GM21529 (cell line): ENCODE data around the gene S1PR5.
"Not testable (repeated sequence)": the region's sequence is repeated elsewhere in the genome, so short reads cannot be mapped to it uniquely, and the experiment has no call there.

Experiments
- ATAC-seq: cut with Tn5 transposase; IDR thresholded peaks from one replicate; pipeline ENCODE4 v1.9.1; 2021; ENCODE audit not compliant: unreplicated experiment

Gene S1PR5

DNA sequence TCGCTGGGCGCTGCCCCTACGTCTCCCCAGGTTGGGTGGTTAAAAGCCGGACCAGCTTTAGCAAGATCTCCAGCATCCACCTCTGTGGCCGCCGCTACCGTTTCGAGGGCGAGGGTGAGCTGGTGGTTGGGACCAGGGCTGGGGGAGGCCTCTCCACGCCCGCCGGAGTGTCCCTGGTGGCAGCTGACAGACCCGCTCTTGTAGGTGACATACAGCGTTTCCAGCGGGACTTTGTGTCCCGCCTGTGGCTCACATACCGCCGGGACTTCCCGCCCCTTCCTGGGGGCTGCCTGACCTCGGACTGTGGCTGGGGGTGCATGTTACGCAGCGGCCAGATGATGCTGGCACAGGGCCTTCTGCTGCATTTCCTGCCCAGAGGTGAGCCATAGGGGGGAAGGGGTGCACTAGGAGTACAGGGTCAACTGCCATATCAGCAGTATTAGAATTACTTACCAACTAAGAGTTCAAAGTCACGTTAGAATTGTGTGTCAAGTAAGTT lies 27.6 kb upstream of the S1PR5 start:
- ATAC-seq: no peak

- ATAC-seq: no peak
These were observed 27.1 kb upstream of the S1PR5 start for GRCh38 chr19:10544242-10544752.

GRCh38 chr19:10543420-10544241 lies 26.4 kb upstream of the S1PR5 start, which contains the start of gene ATG4D:
Gene ATG4D, plus strand, starts transcription at chr19:10543904. Its CDS starts 187 bp downstream, at chr19:10544091.
- ATAC-seq: no peak

- ATAC-seq: no peak
These were observed 25.8 kb upstream of the S1PR5 start for GRCh38 chr19:10543059-10543419.

DNA sequence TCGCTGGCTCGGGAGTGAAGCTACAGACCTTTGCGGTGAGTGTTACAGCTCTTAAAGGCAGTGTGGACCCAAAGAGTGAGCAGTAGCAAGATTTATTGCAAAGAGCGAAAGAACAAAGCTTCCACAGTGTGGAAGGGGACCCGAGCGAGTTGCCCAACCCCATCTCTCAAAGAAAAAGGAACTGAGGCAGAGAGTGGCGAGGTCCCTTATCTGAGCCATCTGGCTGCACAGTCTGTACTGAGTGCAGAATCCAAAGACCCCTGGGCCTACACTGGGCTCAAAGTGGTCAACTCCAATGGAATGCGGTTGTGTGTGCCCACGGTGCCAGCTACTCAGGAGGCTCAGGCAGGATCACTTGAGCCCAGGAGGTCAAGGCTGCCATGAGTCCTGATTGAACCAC lies 21.8 kb upstream of the S1PR5 start:
- not testable (repeated sequence) for ATAC-seq

GRCh38 chr19:10538204-10538983 lies 21.1 kb upstream of the S1PR5 start:
- no peak for ATAC-seq

GRCh38 chr19:10537668-10538067 lies 20.4 kb upstream of the S1PR5 start:
- no peak for ATAC-seq

GRCh38 chr19:10535613-10536012 lies 18.4 kb upstream of the S1PR5 start:
- ATAC-seq: no peak

DNA sequence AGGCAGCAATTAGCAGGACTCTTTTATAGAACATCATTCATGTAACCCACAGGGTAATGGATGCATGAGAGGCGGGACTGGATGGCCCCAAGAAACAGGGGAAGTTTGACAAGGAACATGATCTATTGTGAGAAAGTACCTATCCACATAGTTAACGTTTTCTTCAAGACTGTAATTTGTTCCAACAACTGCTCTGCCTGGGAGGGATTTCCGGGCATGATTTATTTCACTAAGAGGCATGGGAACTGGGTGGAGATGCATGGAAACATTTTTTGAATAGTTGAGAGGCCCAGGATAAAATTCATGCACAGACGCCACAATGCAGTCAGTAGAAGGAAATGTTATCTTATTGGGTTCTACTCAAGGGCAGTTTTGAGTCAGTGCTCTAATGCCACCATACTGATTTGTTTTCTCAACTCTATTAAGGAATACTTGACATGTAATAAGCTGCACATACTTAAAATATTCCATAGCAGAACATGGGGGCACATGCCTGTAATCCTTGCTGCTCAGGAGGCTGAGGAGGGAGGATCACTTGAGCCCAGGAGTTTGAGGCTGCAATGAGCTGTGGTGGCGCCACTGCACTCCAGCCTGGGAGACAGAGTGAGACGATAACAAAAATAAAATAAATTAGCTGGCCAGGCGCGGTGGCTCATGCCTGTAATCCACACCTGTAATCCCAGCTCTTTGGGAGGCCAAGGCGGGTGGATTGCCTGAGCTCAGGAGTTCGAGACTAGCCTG lies 16.6 kb upstream of the S1PR5 start:
- no peak for ATAC-seq

DNA sequence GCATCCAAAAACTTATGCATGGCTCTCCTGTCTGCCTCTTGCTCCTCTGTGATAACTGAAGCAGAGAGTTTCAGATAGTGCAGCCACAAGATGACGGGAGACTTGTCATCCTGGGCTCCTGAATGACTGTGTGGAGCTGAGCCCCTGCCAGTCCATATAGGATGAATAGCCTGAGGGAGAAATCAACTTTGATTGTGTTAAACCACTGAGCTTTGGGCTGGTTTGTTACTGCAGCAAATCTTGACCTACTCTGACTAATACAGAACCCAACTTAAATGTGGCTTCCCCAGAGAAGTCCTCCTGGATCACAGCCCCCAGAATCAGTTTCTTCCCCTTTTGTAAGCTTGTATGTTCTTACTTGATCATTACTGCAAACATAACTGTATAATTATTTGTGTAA lies 15.2 kb upstream of the S1PR5 start:
- no peak for ATAC-seq

DNA sequence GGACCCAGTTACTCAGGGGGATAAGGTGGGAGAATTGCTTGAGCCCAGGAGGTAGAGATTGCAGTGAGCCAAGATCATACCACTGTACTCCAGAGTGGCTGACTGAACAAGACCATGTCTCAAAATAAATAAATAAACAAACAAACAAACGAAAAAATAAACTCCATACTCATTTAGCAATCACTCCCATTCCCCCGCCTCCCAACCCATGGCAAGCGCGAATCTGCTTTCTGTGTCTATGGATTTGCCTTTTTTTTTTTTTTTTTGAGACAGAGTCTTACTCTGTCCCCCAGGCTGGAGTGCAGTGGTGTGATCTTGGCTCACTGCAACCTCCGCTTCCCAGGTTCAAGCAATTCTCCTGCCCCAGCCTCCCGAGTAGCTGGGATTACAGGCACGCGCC lies 9.6 kb upstream of the S1PR5 start:
- not testable (repeated sequence) for ATAC-seq

DNA sequence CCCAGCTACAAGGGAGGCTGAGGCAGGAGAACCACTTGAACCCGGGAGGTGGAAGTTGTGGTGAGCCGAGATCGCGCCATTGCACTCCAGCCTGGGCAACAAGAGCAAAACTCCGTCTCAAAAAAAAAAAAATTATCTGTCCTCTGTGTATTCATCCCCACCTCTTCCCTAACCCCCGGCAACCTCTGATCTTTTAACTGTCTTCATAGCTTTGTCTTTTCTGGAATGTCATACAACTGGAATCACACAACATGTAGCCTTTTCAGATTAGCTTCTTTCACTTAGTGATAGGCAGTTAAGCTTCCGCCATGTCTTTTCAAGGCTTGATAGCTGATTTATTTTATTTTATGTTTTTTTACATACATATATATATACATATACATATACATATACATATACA lies 8.4 kb upstream of the S1PR5 start:
- ATAC-seq: no peak

GRCh38 chr19:10523135-10523636 lies 5.9 kb upstream of the S1PR5 start:
- no peak for ATAC-seq

- no peak for ATAC-seq
These were observed 4.4 kb upstream of the S1PR5 start for GRCh38 chr19:10521461-10522171.

DNA sequence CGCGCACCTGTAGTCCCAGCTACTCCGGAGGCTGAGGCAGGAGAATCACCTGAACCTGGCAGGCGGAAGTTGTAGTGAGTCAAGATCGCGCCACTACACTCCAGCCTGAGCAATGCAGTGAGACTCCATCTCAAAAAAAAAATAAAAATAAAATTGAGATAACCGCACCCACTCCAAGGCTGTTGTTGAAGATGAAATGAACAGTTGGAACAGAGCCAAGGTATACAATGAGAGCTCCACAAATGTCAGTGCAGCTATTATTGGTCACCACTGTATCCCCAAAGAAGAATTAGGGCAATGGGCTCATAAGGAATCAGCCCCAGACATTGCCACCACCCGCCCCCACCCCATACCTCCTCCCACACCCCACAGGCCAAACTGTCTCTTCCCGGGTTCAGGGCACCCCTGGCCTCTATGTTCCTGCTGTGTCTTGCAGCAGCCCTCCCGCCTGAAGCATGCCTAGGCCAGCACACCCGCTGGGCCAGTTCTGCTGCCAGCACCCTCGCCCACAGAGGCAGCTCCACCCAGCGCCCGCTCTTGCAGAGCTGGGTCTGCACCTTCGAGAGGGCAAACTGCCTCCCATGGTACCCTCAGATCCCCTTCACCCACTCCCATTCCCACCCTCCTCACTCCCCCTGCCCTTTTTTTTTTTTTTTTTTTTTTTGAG lies 3.5 kb upstream of the S1PR5 start:
- ATAC-seq: no peak

DNA sequence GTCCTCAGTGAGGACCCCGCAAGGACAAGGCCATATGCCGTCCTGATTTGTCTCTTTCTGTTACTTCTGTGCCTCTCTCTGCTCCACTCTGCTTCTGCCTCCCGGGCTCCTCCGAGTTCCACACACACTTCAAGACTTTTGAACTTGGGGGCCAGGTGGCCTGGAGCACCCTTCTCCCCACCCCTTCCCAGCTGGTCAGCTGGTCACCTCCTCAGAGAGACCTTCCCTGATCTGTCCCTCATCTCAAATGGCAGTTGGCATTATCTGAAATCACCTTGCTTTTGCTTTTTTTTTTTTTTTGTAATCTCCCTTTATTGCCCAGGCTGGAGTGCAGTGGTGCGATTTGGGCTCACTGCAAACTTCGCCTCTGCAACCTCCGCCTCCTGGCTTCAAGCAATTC lies 2.2 kb upstream of the S1PR5 start:
- no peak for ATAC-seq

- ATAC-seq: no peak
These were observed 1.5 kb upstream of the S1PR5 start for GRCh38 chr19:10518444-10519361.

- no peak for ATAC-seq
These were observed 655 bp upstream of the S1PR5 start for GRCh38 chr19:10517760-10518443.
